Neural progenitor cell (in vitro differentiated cells): ENCODE results near the gene SNAPC2. TPM values are rescaled to one million over a fixed set of nuclear protein-coding genes. Genes with fewer than 3 reads are reported as not detected.

Source experiments
- DNase-seq: peaks from one replicate; pipeline ENCODE4 v3.0.0-alpha.2; 2016; ENCODE audit warnings: low spot score
- H2AFZ ChIP-seq: fragments of 200-600 bp; sonication (generic); replicated peaks from 2 replicates; pipeline ENCODE4 v1.6.1; 2016; ENCODE audit warnings: antibody characterized with exemption
- H3F3A ChIP-seq: fragments of 200-600 bp; sonication (generic); 2 replicates; pipeline ENCODE4 v1.6.1; 2016; ENCODE audit warnings: antibody characterized with exemption, low read depth
- H3K27ac ChIP-seq: fragments of 200-600 bp; sonication (generic); 2 replicates; pipeline ENCODE4 v1.5.1; 2016; ENCODE audit warnings: mild to moderate bottlenecking
- H3K27me3 ChIP-seq: fragments of 200-600 bp; sonication (generic); 2 replicates; pipeline ENCODE4 v1.6.1; 2016; ENCODE audit warnings: mild to moderate bottlenecking, moderate library complexity
- H3K36me3 ChIP-seq: fragments of 200-600 bp; sonication (generic); 2 replicates; pipeline ENCODE4 v1.5.1; 2016
- H3K4me1 ChIP-seq: fragments of 200-600 bp; sonication (generic); 2 replicates; pipeline ENCODE4 v1.6.1; 2016; ENCODE audit warnings: mixed run types
- H3K4me2 ChIP-seq: fragments of 200-600 bp; sonication (generic); 2 replicates; pipeline ENCODE4 v1.6.1; 2016
- H3K4me3 ChIP-seq: fragments of 200-600 bp; sonication (generic); 2 replicates; pipeline ENCODE4 v1.5.1; 2016
- H3K79me2 ChIP-seq: fragments of 200-600 bp; sonication (generic); 2 replicates; pipeline ENCODE4 v1.6.1; 2016; ENCODE audit warnings: low read depth
- H3K9ac ChIP-seq: fragments of 200-600 bp; sonication (generic); 2 replicates; pipeline ENCODE4 v1.6.1; 2016
- H3K9me3 ChIP-seq: fragments of 200-600 bp; sonication (generic); 2 replicates; pipeline ENCODE4 v1.5.1; 2016; ENCODE audit warnings: low read depth
- H4K20me1 ChIP-seq: fragments of 200-600 bp; sonication (generic); 2 replicates; pipeline ENCODE4 v1.6.1; 2016; ENCODE audit warnings: low read depth
- H3K27ac Mint-ChIP-seq: 3 replicates; pipeline ENCODE4 v1.8.0; 2021; ENCODE audit warnings: mixed read lengths
- H3K27me3 Mint-ChIP-seq: 2 replicates; pipeline ENCODE4 v1.8.0; 2022; ENCODE audit warnings: low read depth, mild to moderate bottlenecking, inconsistent platforms, moderate library complexity, mixed read lengths; ENCODE audit not compliant: insufficient read depth
- H3K36me3 Mint-ChIP-seq: 3 replicates; pipeline ENCODE4 v1.8.0; 2021; ENCODE audit warnings: mixed read lengths
- H3K4me1 Mint-ChIP-seq: 3 replicates; pipeline ENCODE4 v1.8.0; 2021; ENCODE audit warnings: mixed read lengths
- H3K4me3 Mint-ChIP-seq: 3 replicates; pipeline ENCODE4 v1.8.0; 2021; ENCODE audit warnings: mild to moderate bottlenecking, moderate library complexity, mixed read lengths
- H3K9me3 Mint-ChIP-seq: 3 replicates; pipeline ENCODE4 v1.8.0; 2020; ENCODE audit warnings: mixed read lengths
- EZH2 ChIP-seq: fragments of 200-600 bp; sonication (generic); IDR thresholded peaks from 2 replicates; pipeline ENCODE4 v1.6.1; 2017; ENCODE audit warnings: antibody characterized with exemption, mild to moderate bottlenecking, moderate library complexity
- EZH2phosphoT487 ChIP-seq: fragments of 200-600 bp; sonication (generic); IDR thresholded peaks from 2 replicates; pipeline ENCODE4 v1.6.1; 2017; ENCODE audit warnings: antibody characterized with exemption
- total RNA-seq: library from RNA; depleted of rRNA; stranded (reverse); fragments of >200 nt; gene quantifications from 2 replicates; pipeline ENCODE4 v1.2.3, GENCODE V29; 2015; ENCODE audit warnings: low replicate concordance
- TF ChIP-seq, protein P1 (sequence below): fragments of 200-600 bp; sonication (generic); IDR thresholded peaks from 2 replicates; pipeline ENCODE4 v1.5.1; 2017; ENCODE audit warnings: antibody characterized with exemption, mild to moderate bottlenecking

The SNAPC2 gene
- total RNA-seq, 1 donor from 2014 or later: 5.7 TPM

DNA sequence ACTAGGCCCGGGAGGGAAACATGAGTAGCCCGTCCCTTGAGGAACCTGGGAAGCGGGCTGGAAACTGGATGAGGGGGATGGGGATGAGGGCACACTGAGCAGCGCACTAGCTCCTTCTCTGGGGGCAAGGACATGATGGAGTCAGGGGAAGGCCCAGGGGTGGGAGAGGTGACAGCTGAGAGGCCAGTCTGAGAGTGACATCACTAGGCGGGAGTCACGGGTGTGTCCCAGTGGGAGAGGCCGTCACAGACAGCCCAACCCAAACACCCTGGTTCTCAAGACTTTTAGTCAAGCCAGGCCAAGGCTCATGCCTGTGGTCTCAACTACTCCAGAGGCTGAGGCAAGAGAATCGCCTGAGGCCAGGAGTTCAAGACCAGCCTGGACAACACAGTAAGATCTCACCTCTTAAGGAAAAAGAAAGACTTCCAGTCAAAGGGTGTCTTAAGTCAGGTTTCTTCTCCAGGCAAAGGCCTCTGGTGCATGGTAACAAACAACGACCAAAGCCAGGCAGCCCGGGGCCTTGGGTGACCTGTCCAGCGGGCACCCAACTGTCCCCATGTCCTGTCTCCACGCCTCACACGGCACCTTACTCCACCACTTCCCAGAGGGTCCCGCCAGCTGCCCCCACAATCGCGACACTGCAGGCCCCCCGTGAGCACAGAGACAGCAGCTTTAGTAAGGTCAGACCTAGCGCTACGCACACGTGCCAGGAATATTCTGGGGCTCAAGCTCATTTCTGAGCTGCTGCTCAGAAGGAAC lies 48.8 kb downstream of the SNAPC2 start:
- peaks cover 47% of the 10 kb centered on the region for H4K20me1 ChIP-seq
- H2AFZ ChIP-seq: no peak overlapping the region
- Mint-ChIP-seq H3K4me1 (no peaks in the 10 kb centered on the region), H3K27me3 (peaks cover 2% of the 10 kb centered on the region), H3K27ac (no peak overlapping the region), H3K9me3 (no peaks in the 10 kb centered on the region), H3K36me3 (peaks cover 26% of the 10 kb centered on the region), H3K4me3 (no peak overlapping the region)
- H3K9me3 ChIP-seq: no peaks in the 10 kb centered on the region
- H3K4me1 ChIP-seq: no peaks in the 10 kb centered on the region
- no peak overlapping the region for H3K27ac ChIP-seq
- no peak overlapping the region for H3K9ac ChIP-seq
- H3K4me3 ChIP-seq: no peak overlapping the region
- H3K79me2 ChIP-seq: peaks cover 17% of the 10 kb centered on the region
- no peak for DNase-seq
- H3K36me3 ChIP-seq: no peaks in the 10 kb centered on the region
- H3K27me3 ChIP-seq: no peaks in the 10 kb centered on the region
- H3F3A ChIP-seq: peaks cover 17% of the 10 kb centered on the region
- no peak overlapping the region for H3K4me2 ChIP-seq
- TF ChIP-seq EZH2: no peak
- TF ChIP-seq, protein P1, sequence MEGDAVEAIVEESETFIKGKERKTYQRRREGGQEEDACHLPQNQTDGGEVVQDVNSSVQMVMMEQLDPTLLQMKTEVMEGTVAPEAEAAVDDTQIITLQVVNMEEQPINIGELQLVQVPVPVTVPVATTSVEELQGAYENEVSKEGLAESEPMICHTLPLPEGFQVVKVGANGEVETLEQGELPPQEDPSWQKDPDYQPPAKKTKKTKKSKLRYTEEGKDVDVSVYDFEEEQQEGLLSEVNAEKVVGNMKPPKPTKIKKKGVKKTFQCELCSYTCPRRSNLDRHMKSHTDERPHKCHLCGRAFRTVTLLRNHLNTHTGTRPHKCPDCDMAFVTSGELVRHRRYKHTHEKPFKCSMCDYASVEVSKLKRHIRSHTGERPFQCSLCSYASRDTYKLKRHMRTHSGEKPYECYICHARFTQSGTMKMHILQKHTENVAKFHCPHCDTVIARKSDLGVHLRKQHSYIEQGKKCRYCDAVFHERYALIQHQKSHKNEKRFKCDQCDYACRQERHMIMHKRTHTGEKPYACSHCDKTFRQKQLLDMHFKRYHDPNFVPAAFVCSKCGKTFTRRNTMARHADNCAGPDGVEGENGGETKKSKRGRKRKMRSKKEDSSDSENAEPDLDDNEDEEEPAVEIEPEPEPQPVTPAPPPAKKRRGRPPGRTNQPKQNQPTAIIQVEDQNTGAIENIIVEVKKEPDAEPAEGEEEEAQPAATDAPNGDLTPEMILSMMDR: no peak
- no peak for TF ChIP-seq EZH2phosphoT487

DNA sequence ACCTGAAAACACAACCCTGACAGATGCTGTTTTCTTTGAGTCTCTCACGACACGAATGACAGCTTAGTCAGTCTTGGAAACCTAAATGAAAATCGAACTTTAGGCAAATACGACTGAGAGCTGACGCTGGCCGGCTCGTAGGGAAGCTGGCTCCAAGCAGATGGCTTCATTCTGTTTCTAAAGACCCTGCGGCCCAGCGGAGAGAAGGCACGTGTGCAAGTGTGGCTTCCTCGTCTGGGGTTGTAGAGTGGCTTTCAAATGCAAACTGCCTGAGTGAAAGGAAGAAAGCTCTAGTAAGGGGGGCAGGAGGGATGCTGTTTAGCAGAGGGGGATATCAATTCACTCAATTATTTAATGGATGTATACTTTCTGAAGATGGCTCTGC lies 49.4 kb downstream of the SNAPC2 start:
- TF ChIP-seq, protein P1: no peak
- TF ChIP-seq EZH2 (no peak), EZH2phosphoT487 (no peak)
- Mint-ChIP-seq H3K4me3 (no peak overlapping the region), H3K27ac (no peak overlapping the region), H3K9me3 (no peaks in the 10 kb centered on the region), H3K27me3 (peaks cover 2% of the 10 kb centered on the region), H3K36me3 (peaks cover 30% of the 10 kb centered on the region), H3K4me1 (no peaks in the 10 kb centered on the region)
- Histone ChIP-seq H3K27ac (no peak overlapping the region), H3K4me2 (no peak overlapping the region), H3K9me3 (no peaks in the 10 kb centered on the region), H3K9ac (no peak overlapping the region), H4K20me1 (peaks cover 47% of the 10 kb centered on the region), H3K79me2 (peaks cover 17% of the 10 kb centered on the region), H3K27me3 (no peaks in the 10 kb centered on the region), H3K4me3 (no peak overlapping the region), H3F3A (peaks cover 19% of the 10 kb centered on the region), H2AFZ (no peak overlapping the region), H3K4me1 (no peaks in the 10 kb centered on the region), H3K36me3 (no peaks in the 10 kb centered on the region)
- DNase-seq: no peak

DNA sequence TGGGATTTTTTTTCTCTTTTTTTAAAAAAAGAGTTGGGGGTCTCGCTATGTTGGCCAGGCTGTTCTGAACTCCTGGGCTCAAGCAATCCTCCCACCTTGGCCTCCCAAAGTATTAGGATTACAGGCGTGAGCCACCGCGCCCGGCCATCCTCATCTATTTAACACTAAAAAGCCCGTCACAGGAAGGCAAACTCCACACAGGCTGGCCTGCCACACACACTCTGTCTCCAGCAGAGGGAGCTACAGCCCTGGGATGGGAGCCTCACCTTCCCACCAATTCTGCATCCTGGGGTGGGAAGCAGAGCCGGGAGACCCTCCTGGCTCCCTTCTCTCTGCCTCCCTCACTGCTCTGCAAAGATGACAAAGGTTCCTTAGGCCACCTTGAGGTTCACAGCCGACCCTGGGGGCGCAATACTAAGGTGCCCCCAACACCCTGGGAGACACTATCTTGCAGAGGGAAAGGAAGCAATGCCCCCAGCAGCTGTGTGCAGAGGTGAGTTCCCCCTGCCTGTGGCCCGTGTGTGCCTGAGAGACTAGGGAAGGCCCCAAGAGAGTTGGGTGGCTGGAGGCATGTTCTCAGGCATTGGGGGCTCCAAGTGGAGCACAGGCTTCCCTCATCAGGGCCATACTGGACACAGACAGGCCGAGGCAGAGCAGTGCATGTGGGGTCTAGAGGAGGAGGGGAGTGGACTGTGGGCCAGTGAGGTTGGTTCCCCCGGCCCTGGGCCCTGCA lies 50.7 kb downstream of the SNAPC2 start:
- no peaks in the 10 kb centered on the region for H3K4me1 ChIP-seq
- Mint-ChIP-seq H3K27ac (no peak overlapping the region), H3K4me3 (no peak overlapping the region), H3K9me3 (no peaks in the 10 kb centered on the region), H3K4me1 (no peaks in the 10 kb centered on the region), H3K36me3 (peaks cover 31% of the 10 kb centered on the region), H3K27me3 (peaks cover 2% of the 10 kb centered on the region)
- no peak overlapping the region for H3K4me3 ChIP-seq
- H3K9me3 ChIP-seq: no peaks in the 10 kb centered on the region
- H3F3A ChIP-seq: peaks cover 14% of the 10 kb centered on the region
- no peak overlapping the region for H2AFZ ChIP-seq
- peak; percentile 86 for DNase-seq
- no peaks in the 10 kb centered on the region for H3K27me3 ChIP-seq
- peaks cover 54% of the 10 kb centered on the region for H4K20me1 ChIP-seq
- no peaks in the 10 kb centered on the region for H3K36me3 ChIP-seq
- no peak overlapping the region for H3K9ac ChIP-seq
- no peak overlapping the region for H3K4me2 ChIP-seq
- peak overlapping the region; percentile 51 for H3K27ac ChIP-seq
- TF ChIP-seq, protein P1: peak; percentile 85
- TF ChIP-seq EZH2phosphoT487: no peak
- H3K79me2 ChIP-seq: peaks cover 17% of the 10 kb centered on the region
